GM18499 (cell line): ENCODE measurements around the gene PRTG.
"Not testable (repeated sequence)": the region's sequence is repeated elsewhere in the genome, so short reads cannot be mapped to it uniquely, and the experiment has no call there.

Experiments
- ATAC-seq: cut with Tn5 transposase; IDR thresholded peaks from one replicate; pipeline ENCODE4 v1.9.1; 2021; ENCODE audit warnings: moderate number of reproducible peaks; ENCODE audit not compliant: insufficient read depth, unreplicated experiment

The PRTG gene

DNA sequence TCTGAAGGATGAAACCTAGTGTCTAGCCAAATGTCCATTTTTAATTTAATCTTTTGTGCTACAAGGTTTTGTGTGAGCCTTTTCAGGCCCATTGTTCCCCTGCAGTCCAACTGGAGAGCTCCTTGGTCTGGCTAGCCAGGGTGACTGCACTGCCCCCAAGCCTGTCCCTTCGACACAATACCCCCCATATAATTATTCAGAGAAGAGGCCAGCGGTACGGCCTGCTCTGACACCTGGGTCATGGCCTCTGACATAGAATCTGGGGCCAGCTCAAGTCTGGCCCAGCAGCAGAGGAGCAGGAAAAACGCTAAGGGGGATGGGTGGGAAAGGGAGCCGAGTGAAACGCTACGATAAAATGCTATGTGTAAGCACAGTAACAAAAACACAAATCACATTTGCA is 90.6 kb downstream of the PRTG start:
- no peak for ATAC-seq

DNA sequence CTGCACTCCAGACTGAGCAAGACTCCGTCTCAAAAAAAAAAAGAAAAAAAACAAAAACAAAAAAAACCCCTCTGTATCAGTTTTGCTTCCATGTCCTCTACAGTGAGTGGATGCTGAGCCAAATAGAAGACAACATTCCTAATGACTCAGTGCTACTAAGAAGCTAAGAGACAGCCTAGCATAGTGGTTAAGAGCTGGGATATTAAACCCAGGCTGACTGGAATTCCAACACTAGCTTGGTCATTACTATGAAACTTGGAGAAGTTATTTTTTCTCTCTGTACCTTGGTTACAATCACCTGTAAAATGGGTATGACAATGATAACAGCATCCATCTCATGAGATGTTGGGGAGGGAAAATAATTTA is 93.9 kb downstream of the PRTG start:
- ATAC-seq = no peak

DNA sequence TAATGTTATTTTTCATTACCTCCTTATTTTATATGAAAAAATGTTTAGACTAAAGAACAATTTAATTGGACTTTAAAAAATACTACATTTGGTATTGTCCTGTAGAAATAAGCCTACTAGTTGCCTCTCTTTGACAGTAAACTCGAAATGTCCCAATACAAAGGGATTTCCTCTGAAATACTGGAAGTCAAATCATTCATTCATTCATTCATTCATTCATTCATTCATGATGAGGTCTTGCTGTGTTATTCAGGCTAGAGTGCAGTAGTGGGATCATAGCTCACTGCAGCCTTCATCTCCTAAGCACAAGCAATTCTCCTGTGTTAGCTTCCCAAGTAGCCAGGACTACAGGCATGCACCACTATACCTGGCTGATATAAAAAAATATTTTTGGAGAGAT is 104.2 kb downstream of the PRTG start:
- ATAC-seq = no peak

DNA sequence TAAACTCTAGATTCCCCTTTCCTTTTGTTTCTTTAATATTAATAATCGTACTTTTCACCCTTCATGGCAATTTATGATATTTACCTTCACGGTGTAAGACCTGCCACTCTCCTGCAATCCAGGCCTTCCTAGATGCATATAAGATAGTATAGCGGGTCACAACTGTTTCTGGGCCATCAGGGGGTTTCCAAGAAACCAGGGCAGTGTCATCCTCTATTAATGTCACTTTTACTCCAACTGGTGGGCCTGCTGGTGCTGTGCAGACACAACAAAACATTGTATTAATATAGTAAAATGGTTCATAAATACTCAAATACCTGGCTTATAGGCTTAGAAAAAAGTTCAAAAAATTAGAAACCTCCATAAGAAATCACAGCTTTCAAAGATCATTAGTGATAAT is 105.9 kb downstream of the PRTG start:
- ATAC-seq = no peak

DNA sequence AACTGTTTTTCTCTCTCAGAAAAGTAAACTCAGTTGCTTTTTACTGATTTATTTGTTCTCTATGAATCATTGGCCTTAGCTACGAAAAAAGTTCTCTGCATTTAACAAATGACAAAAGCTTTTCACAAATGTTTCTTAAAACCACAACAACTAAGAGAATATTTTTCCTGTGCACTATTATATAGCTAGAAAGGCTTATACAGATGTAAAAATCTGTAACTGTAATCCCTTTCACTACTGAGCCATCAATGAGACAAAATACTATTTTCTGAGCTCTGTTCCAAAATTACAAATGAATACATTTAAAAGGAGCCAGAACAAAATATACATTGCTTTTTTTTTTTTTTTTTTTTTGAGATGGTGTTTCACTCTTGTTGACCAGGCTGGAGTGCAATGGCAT is 109.2 kb downstream of the PRTG start:
- no peak for ATAC-seq

DNA sequence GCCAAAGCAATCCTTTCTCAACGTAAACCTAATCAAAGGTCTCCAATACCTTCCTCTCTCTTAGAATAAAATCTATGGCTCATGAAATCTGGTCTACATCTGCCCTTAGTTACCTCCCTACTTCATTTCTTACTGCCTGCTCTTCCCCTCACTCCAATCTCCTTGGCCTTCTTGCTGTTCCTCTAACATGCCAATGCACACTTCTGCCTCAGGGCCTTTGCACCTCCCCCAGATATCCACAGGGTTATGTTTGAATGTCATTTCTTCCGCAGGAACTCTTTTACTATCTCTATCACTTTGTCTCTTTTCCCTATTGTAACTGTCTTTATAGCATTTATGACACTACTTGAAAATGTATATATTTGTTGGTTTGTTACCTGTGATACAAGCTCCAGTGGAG is 110.5 kb downstream of the PRTG start:
- ATAC-seq = no peak

DNA sequence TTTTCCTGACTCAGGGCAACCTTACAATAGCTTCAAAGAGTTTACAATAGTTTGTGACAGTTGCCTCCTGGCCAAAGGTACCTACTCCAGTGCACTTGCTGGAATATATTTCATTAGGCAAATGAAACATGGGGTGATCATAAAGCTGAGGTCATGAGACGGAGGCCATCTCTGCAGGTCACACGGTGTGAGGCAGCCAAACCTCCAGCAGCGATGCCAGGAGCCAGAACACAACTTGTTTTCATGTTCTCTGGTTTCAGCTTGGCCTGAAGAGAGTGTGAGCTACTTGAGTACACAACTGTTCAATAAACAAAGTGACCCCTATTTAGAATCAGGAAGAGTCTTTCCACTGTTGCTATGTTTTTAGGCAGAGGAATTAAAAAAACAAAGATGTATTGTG is 112.1 kb downstream of the PRTG start:
- ATAC-seq = no peak

DNA sequence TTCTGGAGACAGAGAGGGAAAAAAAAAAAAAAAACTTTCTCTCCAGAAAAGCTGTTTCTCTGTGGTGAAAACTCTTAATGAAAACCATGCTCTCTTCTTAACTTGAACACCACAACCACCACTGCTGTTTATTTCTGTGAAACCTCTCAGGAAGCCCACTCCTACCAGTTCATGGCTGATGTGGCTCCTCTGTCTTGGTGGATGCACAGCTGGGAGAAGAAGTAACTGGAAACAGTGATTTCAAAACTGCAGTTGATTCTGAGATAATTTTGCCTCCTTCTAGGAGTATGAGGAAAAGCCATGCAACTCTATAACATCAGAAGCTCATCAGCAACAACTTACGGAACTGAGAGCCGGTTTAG is 114.6 kb downstream of the PRTG start:
- ATAC-seq = no peak

DNA sequence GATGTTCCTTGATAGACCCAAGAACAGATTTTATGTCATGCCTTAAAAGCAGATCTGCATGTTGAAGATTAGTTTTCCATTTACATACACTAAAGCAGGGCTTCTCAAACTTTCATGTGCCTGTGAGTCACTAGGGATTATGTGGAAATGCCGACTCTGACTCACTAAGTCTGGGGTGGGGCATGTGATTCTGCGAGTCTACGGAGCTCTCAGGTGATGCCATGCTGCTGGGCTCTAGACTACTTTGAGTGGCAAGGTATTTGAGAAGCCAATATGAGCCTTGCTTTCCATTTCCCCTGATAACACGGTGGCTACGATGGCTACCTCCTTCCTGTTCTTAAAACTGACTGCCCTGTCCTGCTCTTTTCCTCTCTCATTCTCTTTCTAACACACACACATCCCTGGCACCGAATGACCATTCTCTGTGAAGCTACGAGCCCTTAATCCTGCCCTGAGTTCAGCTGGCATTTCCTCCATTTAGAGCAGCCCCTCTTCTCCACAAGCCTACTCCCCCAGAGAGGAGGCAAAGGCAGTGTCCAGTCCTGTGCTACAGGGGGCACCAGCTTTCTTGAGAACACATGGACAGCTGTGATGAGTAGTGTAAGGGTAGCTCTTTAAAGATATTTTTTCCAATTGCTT is 115.1 kb downstream of the PRTG start:
- ATAC-seq = no peak

DNA sequence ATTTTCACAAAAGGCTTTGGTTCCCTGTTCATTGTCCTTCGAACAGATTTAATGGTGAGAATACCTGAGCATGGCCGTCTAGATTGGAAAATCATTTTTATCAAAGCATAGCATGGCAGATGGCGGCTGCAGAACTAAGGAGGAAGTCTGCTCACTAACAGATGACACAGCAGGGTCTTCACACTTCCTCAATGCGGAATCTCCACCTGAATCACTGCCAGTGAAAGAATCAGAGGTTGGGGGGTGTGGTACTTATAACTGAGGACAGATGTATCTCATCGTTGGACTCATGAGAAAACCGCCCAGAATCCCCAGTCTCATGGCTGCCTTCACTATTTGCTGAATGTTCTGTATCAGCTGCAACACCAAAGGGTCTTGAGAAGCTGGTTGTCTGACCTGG is 123.2 kb downstream of the PRTG start:
- no peak for ATAC-seq

DNA sequence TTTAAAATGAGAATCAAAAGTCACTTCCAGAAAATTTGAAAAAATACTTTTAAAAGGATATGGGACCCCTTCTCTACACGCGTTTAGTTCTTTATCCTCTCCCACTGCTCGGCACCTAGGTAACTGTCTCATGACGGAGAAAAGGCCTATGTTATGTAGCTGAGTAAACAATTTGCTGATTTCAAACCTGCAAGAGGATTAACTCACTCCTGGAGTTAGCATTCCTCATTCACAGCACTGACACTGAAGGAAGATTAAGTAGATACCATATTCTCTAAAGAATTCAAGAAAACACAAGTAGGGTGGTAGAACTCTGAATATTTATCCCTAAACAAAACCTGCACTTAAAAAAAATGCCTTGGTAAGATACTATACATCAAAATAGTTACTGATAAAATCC is 124.6 kb downstream of the PRTG start:
- no peak for ATAC-seq

DNA sequence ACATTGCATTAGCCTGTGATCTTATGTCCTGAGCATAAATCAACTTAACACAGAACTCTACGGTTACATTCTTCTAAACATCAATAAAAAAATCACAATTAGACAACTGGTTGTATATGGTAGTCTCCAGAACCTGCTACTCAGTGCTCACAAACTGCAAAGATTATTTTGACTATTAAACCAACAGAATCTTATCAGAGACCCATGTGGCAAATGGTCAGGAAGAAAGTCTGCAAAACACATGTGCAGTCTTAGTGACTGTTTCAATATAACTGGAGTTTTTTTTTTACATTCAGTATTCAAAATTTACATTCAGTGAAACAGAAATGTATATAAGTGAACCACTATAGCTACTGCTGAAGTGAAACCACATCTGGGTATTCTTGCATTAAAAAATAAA is 127.5 kb downstream of the PRTG start:
- no peak for ATAC-seq

DNA sequence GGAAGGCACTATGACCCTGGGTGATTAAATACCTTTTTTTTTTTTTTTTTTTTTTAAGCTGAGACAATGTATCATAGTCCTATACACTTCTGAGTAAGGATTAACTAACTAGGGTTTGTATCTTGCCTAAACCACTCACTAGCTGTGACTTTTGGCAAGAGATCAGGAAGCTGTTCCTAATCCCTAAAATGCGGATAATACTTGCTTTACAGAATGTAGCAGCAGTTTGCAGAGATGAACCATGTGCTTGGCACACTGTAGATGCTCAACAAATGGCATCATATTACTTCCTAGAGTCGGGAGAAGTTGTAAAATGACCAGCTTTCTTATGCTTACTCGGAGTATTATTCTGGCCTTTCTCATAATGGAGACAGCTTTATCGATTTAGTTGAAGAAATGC is 129.2 kb downstream of the PRTG start:
- ATAC-seq = no peak

DNA sequence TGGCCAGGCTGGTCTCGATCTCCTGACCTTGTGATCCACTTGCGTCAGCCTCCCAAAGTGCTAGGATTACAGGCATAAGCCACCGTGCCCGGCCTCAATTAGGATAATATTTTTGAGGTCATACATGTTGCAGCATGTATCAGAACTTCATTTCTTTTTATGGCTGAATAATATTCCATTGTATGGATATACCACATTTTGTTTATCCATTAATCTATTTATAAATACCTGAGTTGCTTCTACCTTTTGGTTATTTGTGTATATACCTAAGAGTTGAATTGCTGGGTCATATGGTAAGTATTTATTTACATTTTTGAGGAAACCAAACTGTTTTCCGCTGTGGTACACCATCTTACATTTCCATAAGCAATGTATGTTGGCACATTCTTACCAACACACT is 136.7 kb downstream of the PRTG start:
- ATAC-seq = no peak

DNA sequence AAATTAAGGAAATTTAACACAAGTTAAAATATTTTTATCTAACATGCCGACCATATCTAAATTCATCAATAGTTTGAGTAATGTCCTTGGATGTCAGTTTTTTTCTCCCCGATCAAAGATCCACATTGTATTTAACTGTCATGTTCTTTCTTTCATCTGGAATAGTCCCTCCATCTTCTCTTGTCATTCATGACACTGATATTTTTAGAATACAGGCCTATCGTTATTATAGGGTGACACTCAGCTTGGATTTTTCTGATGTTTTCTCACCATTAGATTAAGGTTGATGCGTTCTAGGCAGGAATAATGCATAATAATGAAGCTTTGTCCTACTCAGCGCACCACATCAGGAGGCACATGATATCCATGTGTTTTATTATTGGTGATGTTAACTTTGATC is 141.6 kb downstream of the PRTG start:
- ATAC-seq = no peak

DNA sequence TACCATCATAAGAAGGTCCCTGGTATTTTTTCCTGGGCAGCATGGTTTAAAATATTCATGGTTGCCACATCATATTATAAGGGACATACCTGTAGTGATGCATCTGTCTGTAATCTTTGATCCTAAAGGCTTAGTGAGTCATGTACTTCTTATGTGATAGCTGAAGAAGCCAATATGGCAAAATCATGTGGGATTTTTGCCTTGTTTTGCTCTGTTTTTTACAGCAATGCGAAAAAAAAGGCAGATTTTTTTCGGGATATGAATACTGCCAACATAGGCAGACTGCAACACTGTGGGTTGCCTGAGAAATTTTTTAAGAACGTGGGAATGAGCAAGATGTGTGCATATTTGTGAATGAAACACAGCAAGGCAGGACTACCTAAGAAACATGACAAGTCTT is 143.5 kb downstream of the PRTG start:
- ATAC-seq = no peak

DNA sequence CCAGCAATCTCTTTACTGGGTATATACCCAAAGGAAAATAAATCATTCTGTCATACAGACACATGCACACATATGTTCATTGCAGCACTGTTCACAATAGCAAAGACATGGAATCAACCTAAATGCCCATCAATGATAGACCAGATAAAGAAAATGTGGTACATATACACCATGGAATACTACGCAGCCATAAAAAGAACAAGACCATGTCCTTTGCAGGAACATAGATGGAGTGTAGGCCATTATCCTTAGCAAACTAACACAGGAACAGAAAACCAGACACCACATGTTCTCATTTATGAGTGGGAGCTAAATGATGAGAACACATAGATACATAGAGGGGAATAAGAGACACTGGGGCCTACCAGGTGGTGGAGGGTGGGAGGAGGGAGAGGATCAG is 149.9 kb downstream of the PRTG start:
- not testable (repeated sequence) for ATAC-seq

DNA sequence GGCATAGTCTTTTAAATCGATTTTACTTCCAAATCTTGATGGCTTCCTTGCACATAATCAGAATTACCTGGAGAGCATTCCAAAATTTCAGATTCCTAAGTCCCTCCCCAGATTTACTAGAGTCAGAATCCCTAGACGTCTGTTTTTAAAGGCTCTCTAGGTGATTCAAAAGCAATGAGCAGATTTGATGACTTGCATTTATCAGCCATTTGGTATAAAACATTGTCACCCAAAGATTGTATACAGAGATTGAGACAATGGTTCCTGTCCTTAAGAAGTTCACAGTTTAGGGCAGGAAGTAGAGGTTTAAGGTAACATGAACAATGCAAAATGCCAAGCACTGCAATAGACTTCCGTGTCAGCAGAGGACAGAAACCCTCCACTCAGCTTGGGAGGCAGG is 152.2 kb downstream of the PRTG start:
- ATAC-seq = no peak

DNA sequence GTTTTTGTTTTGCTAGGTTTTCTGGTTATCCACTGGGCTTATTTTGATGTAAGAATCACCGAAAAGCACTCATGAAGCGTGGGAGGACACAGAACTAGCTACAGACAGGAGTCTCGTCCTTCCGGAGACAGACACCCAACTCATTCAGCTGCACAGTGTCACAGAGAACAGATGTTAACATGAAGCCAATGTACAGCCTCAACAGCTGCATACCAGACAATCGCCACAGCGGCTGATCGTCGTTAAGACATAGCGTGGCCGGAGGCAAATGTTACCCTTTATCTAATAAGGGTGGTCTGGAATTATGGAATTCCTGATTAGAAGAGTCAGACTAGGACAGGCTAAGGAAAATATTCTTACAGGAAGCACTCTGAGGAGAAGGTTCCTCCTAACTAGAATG is 153.7 kb downstream of the PRTG start:
- no peak for ATAC-seq

DNA sequence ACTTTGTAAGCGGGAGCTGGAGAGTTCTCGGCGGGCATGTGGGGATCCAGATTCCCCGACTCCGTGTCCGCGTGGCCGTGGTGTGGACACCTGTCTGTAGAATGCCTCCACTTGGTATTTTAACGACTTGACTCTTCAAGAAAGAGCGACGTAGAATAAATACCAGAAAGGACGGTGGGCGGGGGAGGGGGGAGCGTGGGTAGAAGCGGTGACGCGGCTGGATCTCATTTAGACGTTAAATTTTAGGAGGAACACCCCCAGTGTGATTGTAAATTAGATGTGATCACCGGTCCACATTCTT is 154.2 kb downstream of the PRTG start:
- ATAC-seq = no peak

DNA sequence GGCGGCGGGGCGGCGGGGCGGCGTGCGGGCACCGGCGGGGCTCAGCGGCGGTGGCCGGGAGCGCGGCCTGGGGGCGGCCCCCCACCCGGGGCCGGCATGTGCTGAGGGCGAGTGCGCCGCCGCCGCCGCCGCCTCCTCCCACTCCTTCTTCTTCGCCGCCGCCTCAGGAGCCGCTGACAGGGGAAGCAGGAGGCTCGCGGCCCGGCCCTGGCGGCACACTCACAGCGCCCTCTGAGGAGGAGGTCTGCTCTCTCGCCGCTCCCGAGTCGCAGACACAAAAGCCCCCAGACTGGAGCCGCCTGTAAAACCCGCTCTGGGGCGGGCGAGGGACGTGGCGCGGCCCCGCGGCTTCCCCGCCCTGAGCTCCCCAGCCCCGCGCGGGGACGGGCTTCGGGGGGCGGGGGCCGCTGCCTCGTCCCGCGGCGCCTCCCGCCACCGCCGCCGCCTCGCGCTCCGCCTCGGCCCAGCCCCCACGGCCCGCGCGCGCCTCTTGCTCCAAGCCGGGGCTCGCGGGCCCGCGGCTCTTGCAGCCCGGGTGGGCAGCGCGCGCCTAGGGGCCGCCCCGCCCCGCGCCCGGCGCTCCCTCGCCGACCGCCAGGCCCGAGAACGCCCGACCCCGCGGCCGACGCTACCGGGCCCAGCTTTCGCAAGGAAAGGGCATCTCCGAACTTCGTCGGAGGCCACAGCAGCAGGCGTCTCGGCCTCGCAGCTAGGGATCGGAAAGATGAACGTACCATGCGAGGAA is 154.7 kb downstream of the PRTG start, which contains the start of gene PYGO1:
Gene PYGO1, minus strand, starts transcription at position 276 of the 745 bp plus-strand sequence. CDS start 462 bp downstream, outside the sequence.
- no peak for ATAC-seq

DNA sequence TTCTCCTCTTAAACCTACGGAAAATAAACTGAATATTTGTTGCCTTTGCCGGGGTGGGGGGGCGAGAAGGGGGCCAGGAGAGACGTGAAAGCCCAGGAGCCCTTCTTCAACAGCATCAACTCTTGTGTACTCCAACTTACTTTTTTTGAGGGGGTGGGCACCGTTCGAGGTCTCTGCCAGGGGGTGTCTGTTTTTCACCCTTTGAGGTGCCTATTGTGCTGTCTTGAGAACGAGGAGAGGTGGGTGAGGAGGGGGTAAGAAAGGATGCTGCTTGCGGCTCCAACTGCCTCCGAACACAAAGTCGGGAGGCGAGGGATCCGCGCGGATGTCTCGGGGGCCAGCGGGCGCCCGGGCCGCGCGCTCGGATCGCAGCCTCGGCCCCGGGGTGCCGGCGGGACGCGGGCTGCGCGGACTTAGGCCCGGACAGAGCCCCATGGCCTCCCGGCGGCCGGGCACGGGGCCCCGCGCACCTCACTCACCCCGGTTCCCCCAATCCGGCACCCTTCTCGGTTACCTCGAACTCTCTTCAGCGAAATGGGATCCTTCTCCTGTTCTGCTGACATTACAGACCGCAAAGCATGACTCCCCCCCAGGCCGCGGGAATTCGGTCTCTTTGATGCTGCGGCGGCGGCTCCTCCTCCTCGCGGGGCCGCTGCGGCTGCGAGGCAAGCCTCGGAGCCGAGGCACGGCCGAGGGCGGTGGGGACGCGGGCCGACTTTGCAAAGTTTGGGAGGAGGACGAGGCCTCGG is 155.5 kb downstream of the PRTG start:
- no peak for ATAC-seq
